UCSD-AML1 (cell line): ENCODE data around the gene BBOX1.

ENCODE experiments used
- DNase-seq: peaks from one replicate; lab custom pipeline; 2025; ENCODE audit not compliant: unreplicated experiment; lab: John Stamatoyannopoulos, UW

Gene BBOX1

DNA sequence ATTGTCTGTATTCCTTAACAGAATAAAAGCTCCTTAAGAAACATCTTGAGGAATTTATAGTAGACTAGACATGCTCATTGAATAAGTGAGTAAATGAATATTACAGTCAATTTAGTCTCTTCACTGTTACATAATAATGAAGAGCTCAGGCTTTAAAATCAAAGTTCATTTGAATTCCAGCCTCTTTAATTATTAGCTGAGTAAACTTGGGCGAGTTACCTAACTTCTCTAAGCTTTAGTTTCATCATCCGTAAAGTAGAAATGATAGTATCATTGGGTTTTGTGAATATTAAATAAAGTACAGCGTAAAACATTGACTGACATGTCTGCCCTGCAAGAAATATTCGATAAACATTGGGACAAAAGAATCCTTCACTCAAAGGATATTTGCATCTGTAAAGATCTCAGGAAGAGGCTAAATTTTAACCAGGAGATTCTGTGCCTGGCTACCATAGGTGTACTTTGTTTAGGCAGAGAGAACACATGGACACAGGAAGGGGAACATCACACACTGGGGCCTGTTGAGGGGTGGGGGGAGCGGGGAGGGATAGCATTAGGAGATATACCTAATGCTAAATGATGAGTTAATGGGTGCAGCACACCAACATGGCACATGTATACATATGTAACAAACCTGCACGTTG, 15.2 kb upstream of the BBOX1 start:
- DNase-seq = no peak

- DNase-seq = no peak
These were observed 14.5 kb upstream of the BBOX1 start for GRCh38 chr11:27025957-27026733.

- no peak for DNase-seq
These were observed 12.1 kb upstream of the BBOX1 start for GRCh38 chr11:27028561-27028965.

- no peak for DNase-seq
These were observed 10.6 kb upstream of the BBOX1 start for GRCh38 chr11:27029966-27030365.

- no peak for DNase-seq
These were observed 8.9 kb upstream of the BBOX1 start for GRCh38 chr11:27031754-27032153.

DNA sequence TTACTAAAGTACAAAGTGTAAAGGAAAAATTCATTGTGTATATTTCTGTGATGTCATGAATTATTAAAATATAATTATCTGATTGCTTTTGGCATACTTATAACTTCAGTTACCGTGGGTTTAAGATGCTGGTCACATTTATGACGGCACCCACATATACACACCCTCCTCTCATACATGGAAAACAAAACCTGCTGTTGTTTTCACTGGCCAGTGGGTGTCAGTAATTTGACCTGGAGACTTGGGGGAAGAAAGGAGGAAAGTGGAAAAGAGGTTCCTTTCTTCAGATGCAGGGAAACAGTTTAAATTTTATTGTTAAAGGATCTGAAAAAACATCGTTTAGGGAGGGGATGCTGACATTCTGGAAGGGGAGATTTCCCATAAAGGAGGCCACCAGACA, 742 bp upstream of the BBOX1 start:
- DNase-seq = no peak

DNA sequence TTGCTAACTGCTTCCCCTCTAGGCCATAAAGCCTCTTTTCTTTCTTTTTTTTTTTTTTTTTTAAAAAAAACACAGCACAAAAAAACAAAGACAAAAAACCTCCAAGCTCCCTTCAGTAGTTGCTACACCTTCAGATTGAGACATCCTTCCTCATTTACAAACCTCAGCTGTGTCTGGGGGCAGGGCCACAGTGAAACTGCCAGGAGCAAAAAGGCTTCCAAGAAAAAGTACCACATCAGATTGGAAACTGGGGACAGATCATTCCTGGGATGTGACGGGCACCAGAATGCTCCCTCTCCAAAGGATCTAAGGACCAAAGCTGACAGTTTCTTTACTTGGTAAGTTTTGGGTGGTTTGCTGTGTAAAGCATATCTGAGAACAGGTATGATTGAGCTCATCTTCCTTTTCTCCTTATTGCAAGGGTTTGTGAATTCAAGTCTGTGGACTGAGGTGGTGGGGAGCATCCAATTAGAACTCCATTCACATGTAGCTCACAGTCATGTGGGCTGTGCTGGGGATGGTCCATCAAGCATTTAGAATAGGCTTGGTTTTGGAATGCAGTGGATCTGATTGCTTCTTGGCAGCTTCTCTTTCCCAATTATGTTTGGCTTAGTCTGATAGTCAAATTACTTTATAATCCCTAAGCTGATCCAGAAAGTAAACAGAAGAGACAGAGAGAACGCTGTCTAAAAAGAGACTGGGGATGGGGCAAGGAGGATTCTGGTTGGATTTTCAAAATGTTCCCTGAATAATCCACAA, 705 bp downstream of the BBOX1 start:
- no peak for DNase-seq

GRCh38 chr11:27046956-27047355, 6.3 kb downstream of the BBOX1 start:
- DNase-seq = no peak

- no peak for DNase-seq
These were observed 12.1 kb downstream of the BBOX1 start for GRCh38 chr11:27052668-27053067.

- DNase-seq = no peak
These were observed 14.6 kb downstream of the BBOX1 start for GRCh38 chr11:27055065-27055682.

- DNase-seq = no peak
These were observed 16.6 kb downstream of the BBOX1 start for GRCh38 chr11:27057091-27057780.

GRCh38 chr11:27058456-27058855, 17.8 kb downstream of the BBOX1 start:
- no peak for DNase-seq

- DNase-seq = no peak
These were observed 18.8 kb downstream of the BBOX1 start for GRCh38 chr11:27059431-27059830.

- DNase-seq = no peak
These were observed 20.3 kb downstream of the BBOX1 start for GRCh38 chr11:27060816-27061460.

GRCh38 chr11:27061461-27061821, 20.8 kb downstream of the BBOX1 start:
- DNase-seq = no peak

DNA sequence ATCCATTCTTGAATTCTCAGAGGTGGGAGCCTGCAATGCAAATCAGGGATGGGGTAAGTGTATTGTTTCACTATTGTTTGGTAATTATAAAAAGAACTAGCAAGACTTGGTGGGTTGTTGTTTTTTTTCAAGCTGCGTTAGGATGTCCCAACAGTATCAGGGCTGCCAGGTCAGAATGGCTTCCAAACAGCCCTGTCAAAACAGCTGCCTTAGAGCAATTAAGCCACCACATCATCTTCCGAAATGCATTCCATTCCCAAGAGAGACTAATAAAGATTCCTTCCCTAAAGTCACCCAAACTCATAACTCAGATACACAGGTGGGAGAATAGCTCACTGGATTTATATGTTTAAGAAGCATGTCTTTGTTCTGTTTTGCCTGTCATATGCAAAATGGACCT, 23.5 kb downstream of the BBOX1 start:
- no peak for DNase-seq

- DNase-seq = no peak
These were observed 34.6 kb downstream of the BBOX1 start for GRCh38 chr11:27075192-27075591.

GRCh38 chr11:27075655-27076054, 35.0 kb downstream of the BBOX1 start:
- no peak for DNase-seq

DNA sequence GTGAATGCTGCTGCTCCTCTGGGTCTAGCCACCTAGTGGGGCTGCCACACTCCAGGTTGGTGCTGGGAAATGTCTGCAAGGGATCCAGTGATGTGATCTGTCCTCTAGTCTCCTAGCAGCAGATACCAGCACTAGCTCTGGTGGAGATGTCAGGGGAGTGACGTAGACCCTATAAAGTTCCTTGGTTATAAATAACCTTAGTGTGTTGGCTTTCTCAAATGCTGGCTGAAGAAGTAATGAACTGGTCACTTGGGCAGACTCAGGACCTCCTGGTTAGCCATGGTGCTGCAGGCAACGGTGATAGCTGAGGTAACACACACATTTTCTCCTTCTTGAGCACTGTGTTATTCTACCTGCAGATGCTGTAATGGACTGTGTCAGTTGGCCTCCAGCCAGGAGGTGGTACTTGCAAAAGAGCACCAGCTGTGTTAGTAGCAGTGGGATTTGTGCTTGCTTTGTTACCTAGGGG, 35.5 kb downstream of the BBOX1 start:
- no peak for DNase-seq

GRCh38 chr11:27081056-27081455, 40.4 kb downstream of the BBOX1 start:
- no peak for DNase-seq
